MCF 10A (cell line): ENCODE data around the gene PATJ. TPM values are rescaled to one million over a fixed set of nuclear protein-coding genes. Genes with fewer than 3 reads are reported as not detected.

Source experiments
- BruUV-seq: library from RNA; stranded (reverse); fragments of 400-500 nt; replicated peaks from 2 replicates; lab custom pipeline; 2021; lab: Mats Ljungman, UMichigan
- CTCF ChIA-PET: fragments of 300-600 bp; sonication (Branson Sonifier 250); formaldehyde crosslinking; extraction: SDS; loops from one replicate; lab custom pipeline; 2021; ENCODE audit warnings: antibody characterized with exemption, inconsistent platforms; lab: Yijun Ruan, JAX
- POLR2A ChIA-PET: fragments of 300-600, 350-650 bp; sonication (Branson Sonifier 250); formaldehyde crosslinking; extraction: SDS; loops from one replicate; lab custom pipeline; 2020; ENCODE audit warnings: antibody characterized with exemption, inconsistent platforms; lab: Yijun Ruan, JAX
- DNase-seq: peaks from one replicate; pipeline ENCODE4 v3.0.0-alpha.2; 2018; ENCODE audit not compliant: unreplicated experiment
- H3K27ac Mint-ChIP-seq: one replicate; pipeline ENCODE4 v1.8.0; 2022; ENCODE audit warnings: mild to moderate bottlenecking, low read depth, mixed read lengths; ENCODE audit not compliant: unreplicated experiment
- H3K27me3 Mint-ChIP-seq: one replicate; pipeline ENCODE4 v1.8.0; 2022; ENCODE audit warnings: mixed read lengths; ENCODE audit not compliant: insufficient read depth, unreplicated experiment
- H3K36me3 Mint-ChIP-seq: one replicate; pipeline ENCODE4 v1.8.0; 2022; ENCODE audit warnings: mild to moderate bottlenecking, moderate library complexity, mixed read lengths; ENCODE audit not compliant: insufficient read depth, unreplicated experiment
- H3K4me1 Mint-ChIP-seq: one replicate; pipeline ENCODE4 v1.8.0; 2022; ENCODE audit warnings: mixed read lengths; ENCODE audit not compliant: insufficient read depth, unreplicated experiment
- H3K4me3 Mint-ChIP-seq: one replicate; pipeline ENCODE4 v1.8.0; 2022; ENCODE audit warnings: mild to moderate bottlenecking, moderate library complexity, mixed read lengths; ENCODE audit not compliant: unreplicated experiment
- H3K9me3 Mint-ChIP-seq: one replicate; pipeline ENCODE4 v1.8.0; 2022; ENCODE audit warnings: mixed read lengths; ENCODE audit not compliant: unreplicated experiment
- intact Hi-C: fragments of 100-400 bp; cut with micrococcal nuclease; formaldehyde crosslinking; loops from 2 replicates; pipeline ENCODE4 v1.14.1; 2022
- total RNA-seq: library from RNA; stranded (reverse); gene quantifications from 2 replicates; pipeline ENCODE4 v1.2.3, GENCODE V29; 2022
- TF ChIP-seq, protein P1 (sequence below): fragments of 200-600 bp; IDR thresholded peaks from one replicate; pipeline ENCODE4 v1.8.0; 2022; ENCODE audit warnings: antibody characterized with exemption, mild to moderate bottlenecking; ENCODE audit not compliant: unreplicated experiment

PATJ gene
- total RNA-seq, 1 experiment from 2014 or later = 28.7 TPM

- ChIA-PET CTCF (no interaction called here), POLR2A (no interaction called here)
- H3K9me3 Mint-ChIP-seq = no peaks in the 10 kb centered on the region
- no TSS peak for BruUV-seq
- H3K36me3 Mint-ChIP-seq = peaks cover 17% of the 10 kb centered on the region
- H3K27ac Mint-ChIP-seq = no peak overlapping the region
- H3K4me3 Mint-ChIP-seq = no peak overlapping the region
- H3K4me1 Mint-ChIP-seq = no peaks in the 10 kb centered on the region
- TF ChIP-seq, protein P1, sequence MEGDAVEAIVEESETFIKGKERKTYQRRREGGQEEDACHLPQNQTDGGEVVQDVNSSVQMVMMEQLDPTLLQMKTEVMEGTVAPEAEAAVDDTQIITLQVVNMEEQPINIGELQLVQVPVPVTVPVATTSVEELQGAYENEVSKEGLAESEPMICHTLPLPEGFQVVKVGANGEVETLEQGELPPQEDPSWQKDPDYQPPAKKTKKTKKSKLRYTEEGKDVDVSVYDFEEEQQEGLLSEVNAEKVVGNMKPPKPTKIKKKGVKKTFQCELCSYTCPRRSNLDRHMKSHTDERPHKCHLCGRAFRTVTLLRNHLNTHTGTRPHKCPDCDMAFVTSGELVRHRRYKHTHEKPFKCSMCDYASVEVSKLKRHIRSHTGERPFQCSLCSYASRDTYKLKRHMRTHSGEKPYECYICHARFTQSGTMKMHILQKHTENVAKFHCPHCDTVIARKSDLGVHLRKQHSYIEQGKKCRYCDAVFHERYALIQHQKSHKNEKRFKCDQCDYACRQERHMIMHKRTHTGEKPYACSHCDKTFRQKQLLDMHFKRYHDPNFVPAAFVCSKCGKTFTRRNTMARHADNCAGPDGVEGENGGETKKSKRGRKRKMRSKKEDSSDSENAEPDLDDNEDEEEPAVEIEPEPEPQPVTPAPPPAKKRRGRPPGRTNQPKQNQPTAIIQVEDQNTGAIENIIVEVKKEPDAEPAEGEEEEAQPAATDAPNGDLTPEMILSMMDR = no peak
- intact Hi-C loops = no loop called here
- DNase-seq = peak; percentile 55
- H3K27me3 Mint-ChIP-seq = no peaks in the 10 kb centered on the region
Measured at GRCh38 chr1:61980561-61980960, 238.3 kb downstream of the PATJ start.

- no peaks in the 10 kb centered on the region for H3K9me3 Mint-ChIP-seq
- no peak for DNase-seq
- ChIA-PET CTCF (no interaction called here), POLR2A (no interaction called here)
- H3K36me3 Mint-ChIP-seq = peaks cover 11% of the 10 kb centered on the region
- no peaks in the 10 kb centered on the region for H3K27me3 Mint-ChIP-seq
- BruUV-seq = no TSS peak
- no peak overlapping the region for H3K27ac Mint-ChIP-seq
- TF ChIP-seq, protein P1 = no peak
- intact Hi-C loops = no loop called here
- H3K4me1 Mint-ChIP-seq = no peaks in the 10 kb centered on the region
- no peak overlapping the region for H3K4me3 Mint-ChIP-seq
Measured at GRCh38 chr1:61981870-61982660, 239.8 kb downstream of the PATJ start.

GRCh38 chr1:61983236-61983635, 241.0 kb downstream of the PATJ start:
- ChIA-PET CTCF (interaction anchor here (1.1 kb wide), 1 partner anchor 8 kb away, joined by 4 read pairs; no protein-coding TSS in a partner anchor), POLR2A (no interaction called here)
- H3K27me3 Mint-ChIP-seq = no peaks in the 10 kb centered on the region
- H3K4me1 Mint-ChIP-seq = no peaks in the 10 kb centered on the region
- no TSS peak for BruUV-seq
- intact Hi-C loops = no loop called here
- peaks cover 8% of the 10 kb centered on the region for H3K36me3 Mint-ChIP-seq
- no peak for DNase-seq
- H3K27ac Mint-ChIP-seq = no peak overlapping the region
- TF ChIP-seq, protein P1 = no peak
- no peaks in the 10 kb centered on the region for H3K9me3 Mint-ChIP-seq
- no peak overlapping the region for H3K4me3 Mint-ChIP-seq

- ChIA-PET CTCF (interaction anchor here (0.8 kb wide), 1 partner anchor 106 kb away, joined by 3 read pairs; no protein-coding TSS in a partner anchor), POLR2A (no interaction called here)
- H3K9me3 Mint-ChIP-seq = no peaks in the 10 kb centered on the region
- no peak overlapping the region for H3K4me3 Mint-ChIP-seq
- no peak overlapping the region for H3K27ac Mint-ChIP-seq
- H3K27me3 Mint-ChIP-seq = no peaks in the 10 kb centered on the region
- no peaks in the 10 kb centered on the region for H3K4me1 Mint-ChIP-seq
- intact Hi-C loops = no loop called here
- DNase-seq = no peak
- no TSS peak for BruUV-seq
- TF ChIP-seq, protein P1 = no peak
- peaks cover 6% of the 10 kb centered on the region for H3K36me3 Mint-ChIP-seq
Measured at GRCh38 chr1:61992257-61992656, 250.0 kb downstream of the PATJ start.
